AG09319 (cell line): Measurements from ENCODE around the gene NPAS3.

Experiments used
- DNase-seq: peaks from one replicate; pipeline ENCODE4 v3.0.0-alpha.2; 2010; ENCODE audit warnings: low read depth; ENCODE audit errors: extremely low read depth
- CTCF ChIP-seq: IDR thresholded peaks from 2 replicates; pipeline ENCODE4 v1.5.1; 2011; ENCODE audit warnings: low read depth, mild to moderate bottlenecking, inconsistent platforms, low read length, moderate library complexity

The NPAS3 gene

GRCh38 chr14:33705490-33705889 lies 766.8 kb downstream of the NPAS3 start:
- no peak for TF ChIP-seq CTCF
- no peak for DNase-seq

- no peak for DNase-seq
- TF ChIP-seq CTCF: no peak
Observed at GRCh38 chr14:33707716-33708115, 769.0 kb downstream of the NPAS3 start.

GRCh38 chr14:33709283-33709682 lies 770.6 kb downstream of the NPAS3 start:
- no peak for DNase-seq
- no peak for TF ChIP-seq CTCF

GRCh38 chr14:33709711-33710110 lies 771.0 kb downstream of the NPAS3 start:
- no peak for TF ChIP-seq CTCF
- DNase-seq: no peak

DNA sequence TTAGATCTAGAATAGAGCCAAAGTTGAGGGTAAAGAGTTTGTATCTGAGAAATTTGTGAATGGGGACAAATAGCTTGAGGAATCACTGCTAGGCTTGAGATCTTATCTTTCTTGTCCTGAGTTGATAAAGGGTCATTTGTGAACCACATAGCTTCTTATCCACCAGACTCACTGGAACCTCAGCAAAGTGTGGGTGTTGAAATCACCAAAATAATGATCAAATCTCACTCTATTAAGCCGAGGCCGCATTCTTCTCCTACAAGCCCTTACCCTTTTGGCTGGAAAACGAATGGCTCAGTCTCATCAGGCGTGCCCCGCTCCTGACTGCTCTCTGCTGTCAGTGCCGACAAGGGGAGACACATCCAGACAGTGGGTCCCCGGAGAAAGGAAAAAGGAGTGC lies 771.6 kb downstream of the NPAS3 start:
- no peak for DNase-seq
- no peak for TF ChIP-seq CTCF

DNA sequence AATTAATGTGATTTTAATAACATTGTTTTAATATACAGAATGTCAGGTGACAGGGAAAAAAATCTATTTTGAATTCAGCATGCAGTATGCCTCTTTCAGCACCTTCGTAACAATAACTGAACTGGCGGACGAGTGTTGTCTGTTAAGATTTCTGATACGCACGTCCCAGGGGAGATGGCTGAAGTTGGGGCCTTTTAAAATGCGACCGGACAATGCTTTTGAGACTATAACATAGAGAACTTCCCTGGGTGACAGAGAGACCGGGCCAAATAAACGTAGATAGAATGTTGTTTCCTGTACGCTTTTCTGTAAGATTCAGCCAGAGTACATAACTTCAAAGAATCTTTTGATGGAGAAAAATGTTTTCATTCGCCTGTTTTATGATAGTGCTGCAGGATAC lies 772.5 kb downstream of the NPAS3 start:
- DNase-seq: no peak
- TF ChIP-seq CTCF: no peak

DNA sequence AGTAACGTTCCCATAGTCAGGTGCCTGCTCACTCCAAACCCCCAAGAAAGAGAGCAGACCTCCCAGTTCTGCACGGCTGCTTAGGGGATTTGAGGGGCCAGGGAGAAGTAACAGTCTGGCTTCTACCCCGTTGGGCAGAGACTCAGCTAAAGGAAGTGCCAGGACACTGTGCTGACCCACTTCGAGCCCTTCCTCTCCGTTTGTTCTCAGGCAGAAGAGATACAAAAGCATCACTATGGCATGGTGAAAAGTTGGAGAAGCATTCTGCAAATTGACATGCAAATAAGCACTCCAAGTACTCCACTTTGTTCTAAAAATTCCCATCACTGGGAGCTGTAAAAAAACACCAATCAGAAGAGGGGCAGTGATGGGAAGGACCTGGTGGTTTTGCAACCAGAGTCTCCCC lies 773.1 kb downstream of the NPAS3 start:
- TF ChIP-seq CTCF: no peak
- DNase-seq: no peak
